Muscle of leg (tissue), 11 donors: Measurements from ENCODE around the gene CCDC92B. TPM values are rescaled to one million over a fixed set of nuclear protein-coding genes. Genes with fewer than 3 reads are reported as not detected.
"Not testable (repeated sequence)": the region's sequence is repeated elsewhere in the genome, so short reads cannot be mapped to it uniquely, and the experiment has no call there.

Experiments
- DNase-seq: peaks from one replicate; pipeline ENCODE4 v3.0.0; 2013
- H3K27ac ChIP-seq: one replicate; pipeline ENCODE4 v1.5.1; 2013; ENCODE audit warnings: mild to moderate bottlenecking, low read length, control low read depth
- H3K27me3 ChIP-seq: one replicate; pipeline ENCODE4 v1.6.1; 2013; ENCODE audit warnings: low read length; ENCODE audit not compliant: control insufficient read depth, insufficient read depth
- H3K36me3 ChIP-seq: one replicate; pipeline ENCODE4 v1.6.1; 2013; ENCODE audit warnings: low read length; ENCODE audit not compliant: control insufficient read depth, insufficient read depth
- H3K4me1 ChIP-seq: one replicate; pipeline ENCODE4 v1.6.1; 2013; ENCODE audit warnings: low read length; ENCODE audit not compliant: control insufficient read depth, insufficient read depth
- H3K4me3 ChIP-seq: one replicate; pipeline ENCODE4 v1.5.1; 2013; ENCODE audit warnings: low read length, control low read depth
- H3K9me3 ChIP-seq: replicated peaks from 2 replicates; pipeline ENCODE4 v1.6.1; 2013; ENCODE audit warnings: low read depth, low read length; ENCODE audit not compliant: control insufficient read depth
- WGBS: methylation state at CpG from one replicate; pipeline ENCODE4 v1.1.5; 2013; ENCODE audit warnings: missing lambda C conversion rate; ENCODE audit not compliant: insufficient coverage; 5-methylcytosine and 5-hydroxymethylcytosine counted together
- polyA plus RNA-seq, 8 donors: library from polyadenylated mRNA; unstranded; fragments of 120-200 nt; gene quantifications; one replicate each; pipeline versions ENCODE4 v1.2.1 to v1.2.3, GENCODE V29; 2013; ENCODE audit warnings: inconsistent platforms in 1 of 8, low replicate concordance in 1 of 8; ENCODE audit not compliant: insufficient read length in 8 of 8, insufficient read depth in 1 of 8
- total RNA-seq: library from RNA; stranded (reverse); fragments of 120-200 nt; gene quantifications from one replicate; pipeline ENCODE4 v1.2.4, GENCODE V29; 2013

CCDC92B gene
- total and polyA plus RNA-seq, 9 donors: 0.08 to 0.25 (median 0.13) TPM

DNA sequence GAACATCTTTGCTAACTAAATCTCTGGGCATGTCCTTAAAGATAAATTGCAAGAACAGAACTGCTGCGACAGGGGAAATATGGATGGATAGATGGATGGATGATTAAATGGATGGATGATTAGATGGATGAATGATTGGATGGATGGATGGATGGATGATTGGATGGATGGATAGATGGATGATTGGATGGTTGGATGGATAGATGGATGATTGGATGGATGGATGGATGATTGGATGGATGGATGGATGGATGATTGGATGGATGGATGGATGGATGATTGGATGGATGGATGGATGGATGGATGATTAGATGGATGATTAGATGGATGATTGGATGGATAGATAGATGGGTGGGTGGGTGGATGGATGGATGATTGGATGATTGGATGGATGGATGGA is 70.2 kb downstream of the CCDC92B start:
- not testable (repeated sequence) for H3K4me3 ChIP-seq

More for the DNA sequence above, 70.2 kb downstream of the CCDC92B start:
- H3K4me1 ChIP-seq, H3K27ac ChIP-seq, H3K27me3 ChIP-seq, DNase-seq, H3K9me3 ChIP-seq: not testable (repeated sequence)
- WGBS: 100% methylated on average over 1 of the region's 1 CpG
- H3K36me3 ChIP-seq: peaks cover 54% of the 10 kb centered on the region

Other genes starting within 250 kb of the CCDC92B start
- gene METTL16, start 237.8 kb downstream of the CCDC92B start, total RNA-seq: 15.5 TPM
- gene METTL16, start 237.8 kb downstream of the CCDC92B start, polyA plus RNA-seq: 10 to 100 TPM; 18.5 to 24.1 (median 20.6) TPM
- 70.2 TPM for gene PAFAH1B1, start 156.0 kb downstream of the CCDC92B start, total RNA-seq
- 100 to 1,000 TPM in 1 of 8 donors, 10 to 100 TPM in 7; 72.7 to 107 (median 81.3) TPM for gene PAFAH1B1, start 156.0 kb downstream of the CCDC92B start, polyA plus RNA-seq
- gene CLUH, start 37.9 kb downstream of the CCDC92B start, total RNA-seq: 17.5 TPM
- 10 to 100 TPM; 28.6 to 45.2 (median 39.0) TPM for gene CLUH, start 37.9 kb downstream of the CCDC92B start, polyA plus RNA-seq
- 1.2 TPM for gene RAP1GAP2, start 46.8 kb upstream of the CCDC92B start, total RNA-seq
- gene RAP1GAP2, start 46.8 kb upstream of the CCDC92B start, polyA plus RNA-seq: 1 to 10 TPM; 1.4 to 3.5 (median 2.0) TPM